Prostate gland (tissue), 2 donors: ENCODE data around the gene NAE1. TPM values are rescaled to one million over a fixed set of nuclear protein-coding genes. Genes with fewer than 3 reads are reported as not detected.
A peak's percentile ranks its signal among the peaks of the same experiment; 100 is the strongest.

ENCODE experiments used
- DNase-seq: peaks from one replicate; pipeline ENCODE4 v3.0.0-alpha.2; 2019; ENCODE audit warnings: low spot score
- H3K27ac ChIP-seq, 2 donors: fragments of 200-600 bp; sonication (generic); 2 replicates each; pipeline ENCODE4 v1.5.1; 2017 to 2019
- H3K27me3 ChIP-seq: fragments of 200-600 bp; sonication (generic); replicated peaks from 2 replicates; pipeline ENCODE4 v1.5.1; 2019; ENCODE audit not compliant: insufficient read depth
- H3K36me3 ChIP-seq, 2 donors: fragments of 200-600 bp; sonication (generic); 1 replicate in 1 of 2; 2 replicates in 1 of 2; pipeline versions ENCODE4 v1.5.1 to v1.8.1; 2017 to 2019
- H3K4me1 ChIP-seq: fragments of 200-600 bp; sonication (generic); replicated peaks from 2 replicates; pipeline ENCODE4 v1.5.1; 2019
- H3K4me3 ChIP-seq, 2 donors: fragments of 200-600 bp; sonication (generic); 2 replicates each; pipeline ENCODE4 v1.5.1; 2017 to 2019
- H3K9me3 ChIP-seq: fragments of 200-600 bp; sonication (generic); 2 replicates; pipeline ENCODE4 v1.5.1; 2017
- CTCF ChIP-seq, 4 experiments: fragments of 200-600 bp in 2 of 4; fragments of 450-650 bp in 2 of 4; sonication (generic) in 2 of 4; IDR thresholded peaks; 1 replicate in 3 of 4; 2 replicates in 1 of 4; pipeline ENCODE4 v1.5.1; 2016 to 2019; ENCODE audit warnings: antibody characterized with exemption in 4 of 4, mild to moderate bottlenecking in 2 of 4, moderate library complexity in 2 of 4
- POLR2A ChIP-seq: fragments of 450-650 bp; IDR thresholded peaks from one replicate; pipeline ENCODE4 v1.6.1; 2016; ENCODE audit warnings: antibody characterized with exemption, mild to moderate bottlenecking
- POLR2AphosphoS5 ChIP-seq: sonication (generic); formaldehyde crosslinking; IDR thresholded peaks from one replicate; pipeline ENCODE4 v1.6.1; 2017; ENCODE audit warnings: antibody characterized with exemption
- WGBS: methylation state at CpG from one replicate; pipeline ENCODE4 v1.1.5; 2018; 5-methylcytosine and 5-hydroxymethylcytosine counted together
- intact Hi-C: fragments of 100-400 bp; cut with DNase I; formaldehyde crosslinking; loops from one replicate; pipeline ENCODE4 v1.14.2; 2022
- total RNA-seq, 2 donors: library from RNA; depleted of rRNA; stranded (reverse); fragments of >200 nt; gene quantifications; one replicate each; pipeline ENCODE4 v1.1.0, GENCODE V29; 2016

NAE1 gene
- total RNA-seq, 2 donors from 2014 or later = 39.6 to 58.2 TPM

- DNase-seq = no peak
- Histone ChIP-seq H3K27me3 (peaks cover 5% of the 10 kb centered on the region), H3K27ac (no peak within 1 kb of the TSS), H3K4me3 (peak within 1 kb of the TSS; percentile 19 to 40), H3K4me1 (peaks cover 3% of the 10 kb centered on the region), H3K36me3 (no peaks in the 10 kb centered on the region), H3K9me3 (no peaks in the 10 kb centered on the region)
- intact Hi-C loops = no loop called here
- WGBS = under 1% methylated on average over 29 of the region's 79 CpGs
- no peak for TF ChIP-seq POLR2AphosphoS5
Measured at GRCh38 chr16:66844342-66845079, 13.7 kb upstream of the NAE1 start, which contains the start of gene CA7. TSS of gene CA7 (plus strand) at chr16:66844414. CDS start at chr16:66844488, 74 bp downstream.

GRCh38 chr16:66844009-66844341 is 13.2 kb upstream of the NAE1 start:
- peak overlapping the region; percentile 19 to 40 for H3K4me3 ChIP-seq
- no peaks in the 10 kb centered on the region for H3K9me3 ChIP-seq
- intact Hi-C loops = no loop called here
- DNase-seq = no peak
- H3K36me3 ChIP-seq = no peaks in the 10 kb centered on the region
- WGBS = 15% methylated on average over 14 of the region's 14 CpGs
- peaks cover 5% of the 10 kb centered on the region for H3K27me3 ChIP-seq
- H3K27ac ChIP-seq = no peak overlapping the region
- peaks cover 3% of the 10 kb centered on the region for H3K4me1 ChIP-seq
- TF ChIP-seq CTCF (IDR thresholded peaks at IDR 0.05) = no peak
- no peak for TF ChIP-seq POLR2AphosphoS5
- TF ChIP-seq POLR2A = no peak

- H3K27me3 ChIP-seq = peaks cover 5% of the 10 kb centered on the region
- H3K4me3 ChIP-seq = no peak overlapping the region
- no peak for TF ChIP-seq POLR2AphosphoS5
- TF ChIP-seq POLR2A = no peak
- no peak for TF ChIP-seq CTCF (IDR thresholded peaks at IDR 0.05)
- no peaks in the 10 kb centered on the region for H3K36me3 ChIP-seq
- WGBS = 100% methylated on average over 2 of the region's 2 CpGs
- DNase-seq = no peak
- intact Hi-C loops = no loop called here
- peaks cover 3% of the 10 kb centered on the region for H3K4me1 ChIP-seq
- H3K9me3 ChIP-seq = no peaks in the 10 kb centered on the region
- H3K27ac ChIP-seq = no peak overlapping the region
Measured at GRCh38 chr16:66843191-66843590, 12.4 kb upstream of the NAE1 start.

GRCh38 chr16:66842765-66843164 is 12.0 kb upstream of the NAE1 start:
- intact Hi-C loops = no loop called here
- Histone ChIP-seq H3K27me3 (peaks cover 5% of the 10 kb centered on the region), H3K36me3 (no peaks in the 10 kb centered on the region), H3K4me3 (no peak overlapping the region), H3K27ac (no peak overlapping the region), H3K9me3 (no peaks in the 10 kb centered on the region), H3K4me1 (peaks cover 3% of the 10 kb centered on the region)
- TF ChIP-seq CTCF (IDR thresholded peaks at IDR 0.05) (no peak), POLR2A (no peak), POLR2AphosphoS5 (no peak)
- no peak for DNase-seq
- WGBS = 71% methylated on average over 7 of the region's 7 CpGs

GRCh38 chr16:66841366-66841765 is 10.6 kb upstream of the NAE1 start:
- WGBS = 68% methylated on average over 4 of the region's 4 CpGs

More at GRCh38 chr16:66841366-66841765, 10.6 kb upstream of the NAE1 start:
- H3K4me3 ChIP-seq = no peak overlapping the region
- TF ChIP-seq CTCF (IDR thresholded peaks at IDR 0.05) (no peak), POLR2AphosphoS5 (no peak), POLR2A (no peak)
- peaks cover 5% of the 10 kb centered on the region for H3K27me3 ChIP-seq
- no peak for DNase-seq
- no peaks in the 10 kb centered on the region for H3K36me3 ChIP-seq
- H3K9me3 ChIP-seq = no peaks in the 10 kb centered on the region
- H3K27ac ChIP-seq = no peak overlapping the region
- peaks cover 3% of the 10 kb centered on the region for H3K4me1 ChIP-seq
- intact Hi-C loops = no loop called here
